CD4-positive, alpha-beta T cell treated with Interleukin-15 for 1 hour (primary cell): Measurements from ENCODE around the gene CDC42BPG.

Source experiments
- DNase-seq: peaks from one replicate; pipeline ENCODE4 v3.0.0-alpha.2; 2020

Gene CDC42BPG

GRCh38 chr11:64878223-64878493 lies 33.7 kb upstream of the CDC42BPG start:
- DNase-seq, result no peak

GRCh38 chr11:64877390-64878222 lies 33.2 kb upstream of the CDC42BPG start:
- DNase-seq, result peak; percentile 41

- no peak for DNase-seq
These were observed 32.4 kb upstream of the CDC42BPG start for GRCh38 chr11:64876835-64877341.

- DNase-seq, result no peak
These were observed 31.8 kb upstream of the CDC42BPG start for GRCh38 chr11:64876229-64876750.

GRCh38 chr11:64875369-64876228 lies 31.1 kb upstream of the CDC42BPG start:
- DNase-seq, result no peak

- peak; percentile 62 for DNase-seq
These were observed 30.1 kb upstream of the CDC42BPG start for GRCh38 chr11:64874308-64875240.

- DNase-seq, result no peak
These were observed 28.5 kb upstream of the CDC42BPG start for GRCh38 chr11:64872790-64873488.

GRCh38 chr11:64871492-64871891 lies 27.0 kb upstream of the CDC42BPG start:
- DNase-seq, result no peak

GRCh38 chr11:64870893-64871466 lies 26.5 kb upstream of the CDC42BPG start:
- no peak for DNase-seq

- DNase-seq, result peak; percentile 68
These were observed 25.9 kb upstream of the CDC42BPG start for GRCh38 chr11:64870176-64870892.

- DNase-seq, result no peak
These were observed 25.2 kb upstream of the CDC42BPG start for GRCh38 chr11:64869571-64870175.

- no peak for DNase-seq
These were observed 24.6 kb upstream of the CDC42BPG start for GRCh38 chr11:64868904-64869570.

- DNase-seq, result no peak
These were observed 23.5 kb upstream of the CDC42BPG start for GRCh38 chr11:64867748-64868462.

GRCh38 chr11:64866173-64866491 lies 21.7 kb upstream of the CDC42BPG start:
- DNase-seq, result no peak

GRCh38 chr11:64865286-64866172 lies 21.1 kb upstream of the CDC42BPG start:
- no peak for DNase-seq

GRCh38 chr11:64864473-64865285 lies 20.2 kb upstream of the CDC42BPG start:
- no peak for DNase-seq

- no peak for DNase-seq
These were observed 19.7 kb upstream of the CDC42BPG start for GRCh38 chr11:64864135-64864472.
